DOHH2 (cell line): Measurements from ENCODE around the gene ZSWIM6.

ENCODE experiments used
- H3F3A ChIP-seq: fragments of 200-600 bp; sonication (generic), shearing (Covaris generic); 2 replicates; pipeline ENCODE4 v1.6.0; 2016; ENCODE audit warnings: antibody characterized with exemption, mild to moderate bottlenecking; ENCODE audit not compliant: control insufficient read depth, insufficient read depth
- H3K27ac ChIP-seq: fragments of 200-600 bp; sonication (generic); 2 replicates; pipeline ENCODE4 v1.5.1; 2014; ENCODE audit warnings: low read depth, mild to moderate bottlenecking, low read length, moderate library complexity
- H3K27me3 ChIP-seq: fragments of 200-600 bp; sonication (generic); 2 replicates; pipeline ENCODE4 v1.6.1; 2014; ENCODE audit warnings: mild to moderate bottlenecking, low read length, mixed read lengths; ENCODE audit not compliant: control insufficient read depth
- H3K36me3 ChIP-seq: fragments of 200-600 bp; sonication (generic); 2 replicates; pipeline ENCODE4 v1.6.1; 2014; ENCODE audit warnings: mild to moderate bottlenecking, low read length, moderate library complexity, mixed read lengths; ENCODE audit not compliant: control insufficient read depth
- H3K4me1 ChIP-seq: fragments of 200-600 bp; sonication (generic); 2 replicates; pipeline ENCODE4 v1.6.1; 2014; ENCODE audit warnings: mild to moderate bottlenecking, low read length, mixed read lengths; ENCODE audit not compliant: control insufficient read depth
- H3K4me2 ChIP-seq: fragments of 200-600 bp; sonication (generic); 2 replicates; pipeline ENCODE4 v1.6.0; 2014; ENCODE audit warnings: mild to moderate bottlenecking, low read length, moderate library complexity
- H3K4me3 ChIP-seq: fragments of 200-600 bp; sonication (generic); 2 replicates; pipeline ENCODE4 v1.5.1; 2014; ENCODE audit warnings: mild to moderate bottlenecking, low read length, mixed read lengths
- H3K79me2 ChIP-seq: fragments of 200-600 bp; sonication (generic); 2 replicates; pipeline ENCODE4 v1.6.1; 2014; ENCODE audit warnings: mild to moderate bottlenecking, low read length, mixed read lengths; ENCODE audit not compliant: control insufficient read depth
- H3K9me2 ChIP-seq: fragments of 200-600 bp; sonication (generic); replicated peaks from 2 replicates; pipeline ENCODE4 v1.6.1; 2014; ENCODE audit warnings: mild to moderate bottlenecking, low read length, mixed read lengths; ENCODE audit not compliant: control insufficient read depth
- H3K9me3 ChIP-seq: fragments of 200-600 bp; sonication (generic); 2 replicates; pipeline ENCODE4 v1.6.1; 2014; ENCODE audit warnings: antibody characterized with exemption, low read length, mixed read lengths; ENCODE audit not compliant: control insufficient read depth, insufficient read depth
- H4K20me1 ChIP-seq: fragments of 200-600 bp; sonication (generic); 2 replicates; pipeline ENCODE4 v1.6.0; 2014; ENCODE audit warnings: low read depth, mild to moderate bottlenecking, antibody characterized with exemption, low read length, moderate library complexity; ENCODE audit not compliant: control insufficient read depth, insufficient read depth
- CTCF ChIP-seq: fragments of 200-600 bp; sonication (generic); IDR thresholded peaks from one replicate; pipeline ENCODE4 v1.5.1; 2014; ENCODE audit warnings: antibody characterized with exemption, mild to moderate bottlenecking, low read depth, low read length; ENCODE audit not compliant: poor library complexity, severe bottlenecking
- EZH2phosphoT487 ChIP-seq: fragments of 200-600 bp; sonication (generic); IDR thresholded peaks from 2 replicates; pipeline ENCODE4 v1.6.1; 2017; ENCODE audit warnings: borderline replicate concordance, mild to moderate bottlenecking, antibody characterized with exemption, low read length, moderate library complexity, mixed read lengths

The ZSWIM6 gene

GRCh38 chr5:61582205-61582820 is 250.3 kb downstream of the ZSWIM6 start:
- H3K36me3 ChIP-seq = no peaks in the 10 kb centered on the region
- H3K4me3 ChIP-seq = no peak overlapping the region
- no peaks in the 10 kb centered on the region for H3K4me1 ChIP-seq
- no peak overlapping the region for H3K4me2 ChIP-seq
- H4K20me1 ChIP-seq = no peaks in the 10 kb centered on the region
- H3K79me2 ChIP-seq = no peaks in the 10 kb centered on the region
- H3K27me3 ChIP-seq = no peaks in the 10 kb centered on the region
- H3F3A ChIP-seq = no peaks in the 10 kb centered on the region
- TF ChIP-seq CTCF = no peak
- TF ChIP-seq EZH2phosphoT487 = no peak
- H3K27ac ChIP-seq = no peak overlapping the region
- H3K9me3 ChIP-seq = no peaks in the 10 kb centered on the region
- no peaks in the 10 kb centered on the region for H3K9me2 ChIP-seq

- Histone ChIP-seq H3K9me3 (no peaks in the 10 kb centered on the region), H3K4me1 (no peaks in the 10 kb centered on the region), H3K27me3 (no peaks in the 10 kb centered on the region), H3K36me3 (no peaks in the 10 kb centered on the region), H3K27ac (no peak overlapping the region), H3F3A (no peaks in the 10 kb centered on the region), H3K79me2 (no peaks in the 10 kb centered on the region), H3K4me2 (no peak overlapping the region), H3K9me2 (no peaks in the 10 kb centered on the region), H3K4me3 (no peak overlapping the region), H4K20me1 (no peaks in the 10 kb centered on the region)
- TF ChIP-seq EZH2phosphoT487 = no peak
- no peak for TF ChIP-seq CTCF
These were observed 250.8 kb downstream of the ZSWIM6 start for GRCh38 chr5:61582887-61583286.

- TF ChIP-seq EZH2phosphoT487 = no peak
- TF ChIP-seq CTCF = no peak
- Histone ChIP-seq H3K9me2 (no peaks in the 10 kb centered on the region), H3K4me1 (no peaks in the 10 kb centered on the region), H3K36me3 (no peaks in the 10 kb centered on the region), H4K20me1 (no peaks in the 10 kb centered on the region), H3K4me3 (no peak overlapping the region), H3K79me2 (no peaks in the 10 kb centered on the region), H3K9me3 (no peaks in the 10 kb centered on the region), H3K27me3 (no peaks in the 10 kb centered on the region), H3K27ac (no peak overlapping the region), H3K4me2 (no peak overlapping the region), H3F3A (no peaks in the 10 kb centered on the region)
These were observed 254.3 kb downstream of the ZSWIM6 start for GRCh38 chr5:61586096-61587084.
